Measurements from ENCODE around the gene LRRC49. TPM values are rescaled to one million over a fixed set of nuclear protein-coding genes. Genes with fewer than 3 reads are reported as not detected.

LRRC49 gene
- total RNA-seq, 4 donors from 2014 or later: 3.3 to 10.4 (median 7.0) TPM

DNA sequence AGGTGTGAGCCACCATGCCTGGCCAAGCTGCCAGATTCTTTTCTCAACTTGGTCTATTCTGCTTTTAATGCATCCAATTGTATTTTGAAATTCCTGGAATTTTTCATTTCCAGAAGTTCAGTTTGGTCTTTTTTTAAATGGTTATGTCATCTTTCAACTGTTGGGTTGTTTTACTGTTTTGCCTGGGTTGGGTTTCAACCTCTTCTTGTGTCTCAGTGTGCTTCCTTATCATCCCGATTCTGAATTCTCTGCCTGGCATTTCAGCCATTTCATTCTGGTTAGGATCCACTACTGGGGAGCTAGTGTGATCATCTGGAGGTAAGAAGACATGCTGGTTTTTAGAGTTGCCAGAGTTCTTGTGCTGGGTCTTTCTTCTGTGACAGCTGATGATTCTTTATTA lies 61.5 kb downstream of the LRRC49 start:
- 93% methylated on average over 1 of the region's 1 CpG for WGBS

DNA sequence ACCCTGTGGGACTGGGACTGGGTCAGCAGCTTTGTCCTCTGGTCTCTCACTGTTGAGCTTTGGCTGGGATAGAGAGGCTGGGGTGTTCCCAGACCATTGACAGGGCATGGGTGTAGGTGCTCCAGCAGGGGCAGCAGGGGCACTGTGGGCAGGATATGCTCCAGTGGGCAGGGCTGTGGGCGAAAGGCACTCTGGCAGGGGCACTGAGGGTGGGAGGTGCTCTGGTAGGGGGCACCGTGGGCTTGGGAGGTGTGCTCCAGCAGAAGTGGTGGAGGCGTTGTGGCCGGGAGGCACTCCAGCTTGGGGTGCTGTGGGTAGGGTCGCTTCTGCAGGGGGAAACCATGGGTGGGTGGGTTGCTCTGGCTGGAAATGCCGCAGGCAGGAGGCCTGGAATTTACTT lies 62.1 kb downstream of the LRRC49 start:
- DNase-seq (ENCODE audit: extremely low spot score): no peak
- H3K4me3 ChIP-seq: no peak overlapping the region
- TF ChIP-seq POLR2A (IDR thresholded peaks at IDR 0.05; ENCODE audit: low read depth): no peak
- TF ChIP-seq, protein P1, sequence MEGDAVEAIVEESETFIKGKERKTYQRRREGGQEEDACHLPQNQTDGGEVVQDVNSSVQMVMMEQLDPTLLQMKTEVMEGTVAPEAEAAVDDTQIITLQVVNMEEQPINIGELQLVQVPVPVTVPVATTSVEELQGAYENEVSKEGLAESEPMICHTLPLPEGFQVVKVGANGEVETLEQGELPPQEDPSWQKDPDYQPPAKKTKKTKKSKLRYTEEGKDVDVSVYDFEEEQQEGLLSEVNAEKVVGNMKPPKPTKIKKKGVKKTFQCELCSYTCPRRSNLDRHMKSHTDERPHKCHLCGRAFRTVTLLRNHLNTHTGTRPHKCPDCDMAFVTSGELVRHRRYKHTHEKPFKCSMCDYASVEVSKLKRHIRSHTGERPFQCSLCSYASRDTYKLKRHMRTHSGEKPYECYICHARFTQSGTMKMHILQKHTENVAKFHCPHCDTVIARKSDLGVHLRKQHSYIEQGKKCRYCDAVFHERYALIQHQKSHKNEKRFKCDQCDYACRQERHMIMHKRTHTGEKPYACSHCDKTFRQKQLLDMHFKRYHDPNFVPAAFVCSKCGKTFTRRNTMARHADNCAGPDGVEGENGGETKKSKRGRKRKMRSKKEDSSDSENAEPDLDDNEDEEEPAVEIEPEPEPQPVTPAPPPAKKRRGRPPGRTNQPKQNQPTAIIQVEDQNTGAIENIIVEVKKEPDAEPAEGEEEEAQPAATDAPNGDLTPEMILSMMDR (IDR thresholded peaks at IDR 0.05): no peak
- no peak for TF ChIP-seq EP300 (IDR thresholded peaks at IDR 0.05)
- TF ChIP-seq POLR2AphosphoS5 (IDR thresholded peaks at IDR 0.05): no peak
- peaks cover 0 to 9% (median 7%) of the 10 kb centered on the region in 4 donors for H3K4me1 ChIP-seq
- 94% methylated on average over 6 of the region's 6 CpGs for WGBS
- H3K9me3 ChIP-seq: peaks cover 0 to 9% (median 0%) of the 10 kb centered on the region in 4 donors
- H3K27ac ChIP-seq (replicated peaks in 1 of 4): no peak overlapping the region
- H3K36me3 ChIP-seq: no peaks in the 10 kb centered on the region
- intact Hi-C loops (cut with DNase I): no loop called here
- H3K27me3 ChIP-seq: no peaks in the 10 kb centered on the region

More for the DNA sequence above, 61.5 kb downstream of the LRRC49 start:
- H3K36me3 ChIP-seq: no peaks in the 10 kb centered on the region
- no peak for TF ChIP-seq POLR2AphosphoS5 (IDR thresholded peaks at IDR 0.05)
- TF ChIP-seq, protein P1 (IDR thresholded peaks at IDR 0.05): no peak
- TF ChIP-seq POLR2A (IDR thresholded peaks at IDR 0.05; ENCODE audit: low read depth): no peak
- TF ChIP-seq EP300 (IDR thresholded peaks at IDR 0.05): no peak
- DNase-seq (ENCODE audit: extremely low spot score): no peak
- peaks cover 0 to 9% (median 7%) of the 10 kb centered on the region in 4 donors for H3K4me1 ChIP-seq
- intact Hi-C loops (cut with DNase I): no loop called here
- H3K9me3 ChIP-seq: peaks cover 0 to 9% (median 0%) of the 10 kb centered on the region in 4 donors
- no peaks in the 10 kb centered on the region for H3K27me3 ChIP-seq
- no peak overlapping the region for H3K27ac ChIP-seq (replicated peaks in 1 of 4)
- H3K4me3 ChIP-seq: no peak overlapping the region

DNA sequence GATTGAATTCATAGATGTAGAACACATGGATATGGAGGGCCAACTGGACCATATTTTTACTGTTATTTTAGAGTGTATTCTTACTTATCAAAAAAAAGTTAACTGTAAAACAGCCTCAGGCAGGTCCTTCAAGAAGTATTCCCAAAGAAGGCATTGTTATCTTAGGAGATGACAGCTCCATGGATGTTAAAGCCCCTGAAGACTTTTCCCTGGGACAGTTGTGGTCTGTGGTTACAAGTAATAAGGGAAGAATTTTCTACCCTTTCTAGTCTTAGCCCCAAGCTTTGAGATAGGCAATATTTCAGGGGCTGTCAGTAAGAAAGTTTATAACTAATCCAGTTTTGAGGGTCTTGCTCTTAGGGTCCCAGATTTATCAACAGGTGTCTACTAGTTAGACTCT lies 62.5 kb downstream of the LRRC49 start:
- H3K4me3 ChIP-seq: no peak overlapping the region
- no peak for DNase-seq (ENCODE audit: extremely low spot score)
- H3K9me3 ChIP-seq: peaks cover 0 to 9% (median 0%) of the 10 kb centered on the region in 4 donors
- H3K4me1 ChIP-seq: peaks cover 0 to 9% (median 7%) of the 10 kb centered on the region in 4 donors
- intact Hi-C loops (cut with DNase I): no loop called here
- H3K27ac ChIP-seq (replicated peaks in 1 of 4): no peak overlapping the region
- TF ChIP-seq POLR2AphosphoS5 (IDR thresholded peaks at IDR 0.05): no peak
- TF ChIP-seq EP300 (IDR thresholded peaks at IDR 0.05): no peak
- TF ChIP-seq, protein P1 (IDR thresholded peaks at IDR 0.05): no peak
- no peak for TF ChIP-seq POLR2A (IDR thresholded peaks at IDR 0.05; ENCODE audit: low read depth)
- H3K27me3 ChIP-seq: no peaks in the 10 kb centered on the region
- no peaks in the 10 kb centered on the region for H3K36me3 ChIP-seq

DNA sequence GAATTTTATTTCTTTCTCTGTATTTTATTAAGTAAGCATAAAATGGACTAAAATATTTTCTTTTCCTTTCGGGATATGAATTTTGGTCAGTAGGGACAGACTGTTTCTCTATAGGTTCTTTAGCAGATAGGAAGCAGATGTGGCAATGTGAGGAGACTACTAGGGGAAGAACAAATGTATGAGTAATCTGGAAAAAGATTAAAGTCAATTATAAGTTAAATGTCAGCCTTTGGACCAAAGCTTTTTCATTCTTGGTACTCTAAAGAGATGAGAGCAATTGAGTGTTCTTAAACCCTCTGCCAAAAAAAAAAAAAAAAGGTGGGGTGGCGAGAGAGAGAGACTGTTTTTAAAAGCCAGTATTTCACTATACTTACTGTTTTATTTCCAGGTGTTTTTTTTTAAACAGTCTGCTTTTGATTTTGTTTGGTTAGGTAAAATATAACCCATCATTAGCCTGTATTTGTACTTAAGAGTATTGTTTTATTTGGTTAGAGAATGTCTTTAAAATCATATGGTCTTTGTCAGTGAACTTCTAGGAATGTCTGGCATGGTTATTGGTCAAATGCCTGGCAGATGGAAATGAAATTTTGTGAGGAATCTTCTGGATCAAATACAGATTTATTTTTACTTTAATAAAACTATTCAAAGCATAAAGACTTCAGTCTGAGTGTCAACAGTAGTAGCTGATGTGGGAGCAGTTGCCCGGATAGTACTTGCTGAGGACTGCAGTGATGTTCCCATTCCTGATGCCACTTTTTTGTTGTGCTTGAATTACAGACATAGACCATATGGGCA lies 63.8 kb downstream of the LRRC49 start:
- Histone ChIP-seq H3K4me3 (no peak overlapping the region), H3K4me1 (peaks cover 0 to 9% (median 7%) of the 10 kb centered on the region in 4 donors), H3K9me3 (peaks cover 0 to 2% (median 0%) of the 10 kb centered on the region in 4 donors), H3K36me3 (no peaks in the 10 kb centered on the region), H3K27ac (replicated peaks in 1 of 4) (no peak overlapping the region), H3K27me3 (no peaks in the 10 kb centered on the region)
- DNase-seq (ENCODE audit: extremely low spot score): no peak
- WGBS: 58% methylated on average over 3 of the region's 3 CpGs
- intact Hi-C loops (cut with DNase I): no loop called here
- TF ChIP-seq POLR2AphosphoS5 (IDR thresholded peaks at IDR 0.05): no peak
- no peak for TF ChIP-seq EP300 (IDR thresholded peaks at IDR 0.05)
- no peak for TF ChIP-seq POLR2A (IDR thresholded peaks at IDR 0.05; ENCODE audit: low read depth)
- TF ChIP-seq, protein P1 (IDR thresholded peaks at IDR 0.05): no peak

Data from esophagus muscularis mucosa (tissue), 4 donors.